HG03354 (cell line): ENCODE data around the gene JOSD2.
"Not testable (repeated sequence)": the region's sequence is repeated elsewhere in the genome, so short reads cannot be mapped to it uniquely, and the experiment has no call there.

Source experiments
- ATAC-seq: cut with Tn5 transposase; IDR thresholded peaks from one replicate; pipeline ENCODE4 v1.9.1; 2021; ENCODE audit warnings: mild to moderate bottlenecking; ENCODE audit not compliant: unreplicated experiment, poor library complexity, severe bottlenecking

Gene JOSD2

DNA sequence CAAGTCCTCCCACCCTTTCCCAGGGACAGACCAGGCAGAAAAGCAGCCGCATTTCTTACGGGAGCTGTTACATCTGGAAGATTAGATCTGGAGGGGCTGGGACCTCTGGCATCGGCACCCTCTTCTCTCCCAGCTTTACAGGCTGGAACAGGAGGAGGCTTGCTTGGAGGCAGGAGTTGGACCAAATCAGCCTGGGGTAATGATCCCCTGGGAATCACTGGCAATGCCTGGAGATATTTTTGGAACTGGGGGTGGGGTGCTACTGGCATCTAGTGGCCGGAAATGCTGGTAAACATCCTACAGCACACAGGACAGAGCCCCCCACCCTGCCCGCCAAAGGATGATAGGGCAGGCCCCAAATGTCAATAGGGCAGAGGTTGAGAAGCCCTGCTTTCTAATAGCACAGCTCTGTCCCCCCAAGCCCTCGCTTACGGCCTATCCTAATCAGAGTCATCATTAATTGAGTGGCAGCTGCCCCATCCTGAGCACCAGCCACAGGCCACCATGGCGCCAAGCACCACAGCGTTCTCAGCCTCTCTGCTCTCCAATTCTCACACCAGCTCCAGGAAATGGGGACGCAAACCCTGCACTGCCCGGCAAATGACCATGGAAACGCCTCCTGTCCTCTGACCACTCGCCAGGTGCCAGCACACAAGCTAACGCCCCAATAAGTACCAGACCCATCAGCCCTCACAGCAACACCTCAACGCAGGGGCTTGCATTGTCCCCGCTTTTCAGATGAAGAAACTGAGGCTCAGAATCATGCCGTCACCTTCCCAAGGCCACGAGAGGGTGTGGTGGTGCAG lies 36.6 kb upstream of the JOSD2 start:
- ATAC-seq, result no peak

DNA sequence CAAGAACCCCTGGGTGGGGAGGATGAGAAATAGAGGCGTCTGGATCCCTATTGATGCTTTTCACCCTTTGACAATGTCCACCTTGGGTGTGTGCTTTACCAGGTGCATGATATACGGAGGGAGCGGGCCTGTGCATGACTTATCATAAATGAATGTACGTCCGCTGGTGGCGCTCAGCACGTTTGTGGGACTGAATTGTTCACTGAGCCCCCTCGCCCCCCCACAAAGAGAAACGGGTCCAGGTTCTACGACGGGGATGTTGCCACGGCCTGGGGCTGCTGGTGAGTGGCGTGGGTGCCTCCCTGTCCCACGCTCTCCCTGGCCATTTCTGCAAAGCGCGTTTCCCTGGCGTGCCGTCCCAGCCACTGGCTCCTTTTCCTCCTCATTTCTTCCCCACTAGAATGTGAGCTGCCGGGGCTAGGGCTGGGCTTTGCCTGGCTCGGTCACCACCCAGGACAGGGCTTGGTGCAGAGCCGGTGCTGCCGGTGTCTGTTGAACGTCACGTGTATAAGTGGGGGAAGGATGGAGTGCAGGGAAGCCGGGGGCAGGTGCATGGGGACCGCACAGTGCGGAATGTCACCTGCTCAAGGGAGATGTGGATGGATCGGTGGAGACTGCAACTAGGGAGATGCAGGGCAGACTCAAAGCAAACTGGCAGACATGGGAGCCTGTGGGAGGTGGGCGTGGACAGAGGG lies 35.7 kb upstream of the JOSD2 start:
- ATAC-seq, result no peak

DNA sequence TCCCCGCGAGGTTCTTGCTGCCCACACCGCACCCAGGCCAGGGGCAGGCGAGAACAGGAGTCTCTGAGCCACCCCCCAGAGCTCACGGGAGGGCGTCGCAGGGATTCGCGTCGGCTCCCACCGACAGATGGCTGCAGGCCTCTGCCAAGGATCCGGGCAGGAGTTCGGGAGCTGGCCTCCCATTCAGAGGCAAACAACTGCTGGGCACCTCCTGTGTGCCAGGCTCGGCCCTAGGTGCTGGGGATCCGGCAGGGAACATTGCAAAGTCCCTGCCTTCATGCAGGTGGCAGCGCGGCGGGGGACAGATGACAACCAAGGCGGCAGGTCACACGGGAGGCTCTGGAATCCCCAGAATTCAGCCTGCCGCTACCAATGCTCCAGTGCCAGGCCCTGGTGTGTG lies 32.0 kb upstream of the JOSD2 start:
- ATAC-seq, result no peak

DNA sequence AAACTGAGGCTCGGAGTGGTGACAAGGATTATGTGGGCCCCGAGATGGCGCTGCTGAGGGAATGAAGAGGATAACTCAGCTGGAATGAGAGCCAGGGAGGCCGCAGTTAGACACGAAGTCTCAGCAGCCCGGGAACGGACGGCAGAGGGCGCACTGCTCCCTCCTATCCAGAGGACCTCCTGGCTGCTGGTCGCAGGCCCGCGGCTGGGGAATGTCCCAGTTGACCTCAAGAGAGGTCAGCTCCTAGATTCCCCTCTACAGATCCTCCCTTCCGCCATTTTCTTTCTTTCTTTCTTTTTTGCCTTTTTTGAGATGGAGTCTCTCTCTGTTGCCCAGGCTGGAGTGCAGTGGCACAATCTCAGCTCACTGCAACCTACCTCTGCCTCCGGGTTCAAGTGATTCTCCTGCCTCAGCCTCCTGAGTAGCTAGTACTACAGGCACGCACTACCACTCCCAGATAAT lies 26.8 kb upstream of the JOSD2 start:
- ATAC-seq, result no peak

DNA sequence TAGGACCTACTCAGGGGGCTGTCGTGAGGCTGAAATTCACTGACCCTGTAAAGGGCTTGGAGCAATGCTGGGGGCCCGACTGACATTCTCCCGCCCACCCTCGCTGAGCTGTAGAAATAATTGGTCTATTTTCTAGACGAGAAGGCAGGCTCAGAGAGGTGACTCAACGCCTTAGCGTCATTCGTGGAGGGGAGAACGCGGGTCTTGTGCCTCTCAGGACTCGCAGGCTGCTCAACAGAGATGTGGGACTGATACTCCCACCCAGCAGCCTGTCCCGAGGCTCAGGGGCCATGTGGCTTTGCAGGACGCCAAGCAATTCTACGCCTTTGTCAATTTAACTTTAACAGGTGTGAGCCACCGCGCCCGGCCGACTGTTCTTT lies 26.3 kb upstream of the JOSD2 start:
- ATAC-seq, result no peak

DNA sequence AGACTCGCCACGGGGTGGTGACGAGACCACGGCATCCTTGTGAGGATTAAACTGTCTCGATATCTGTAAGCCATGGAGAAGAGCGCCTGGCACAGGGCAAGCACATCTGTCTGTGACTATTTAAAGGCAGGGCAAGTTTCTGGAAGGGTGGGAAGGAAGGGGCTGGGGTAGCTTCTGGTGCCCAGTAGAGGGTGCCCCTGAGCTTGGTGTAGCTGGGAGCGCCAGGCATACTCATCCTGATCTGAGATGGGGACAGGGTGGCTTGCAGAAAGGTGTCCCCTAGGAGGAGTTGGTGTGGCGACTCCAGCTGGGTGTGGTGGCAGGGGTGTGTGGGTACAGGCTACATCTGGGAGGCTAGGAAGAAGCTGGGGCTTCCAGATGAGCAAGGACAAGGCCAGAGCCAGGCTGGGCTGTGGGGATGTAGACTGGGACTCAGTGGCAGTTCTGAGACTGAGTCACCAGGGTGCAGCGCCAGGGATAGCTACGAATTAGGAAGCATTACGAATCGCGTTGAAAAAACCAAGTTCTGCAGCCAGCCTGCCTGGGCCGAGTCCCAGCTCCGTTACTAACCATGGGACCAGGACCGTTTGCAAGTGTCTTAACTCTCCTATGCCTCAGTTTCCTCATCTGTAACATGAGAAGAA lies 25.8 kb upstream of the JOSD2 start:
- no peak for ATAC-seq

DNA sequence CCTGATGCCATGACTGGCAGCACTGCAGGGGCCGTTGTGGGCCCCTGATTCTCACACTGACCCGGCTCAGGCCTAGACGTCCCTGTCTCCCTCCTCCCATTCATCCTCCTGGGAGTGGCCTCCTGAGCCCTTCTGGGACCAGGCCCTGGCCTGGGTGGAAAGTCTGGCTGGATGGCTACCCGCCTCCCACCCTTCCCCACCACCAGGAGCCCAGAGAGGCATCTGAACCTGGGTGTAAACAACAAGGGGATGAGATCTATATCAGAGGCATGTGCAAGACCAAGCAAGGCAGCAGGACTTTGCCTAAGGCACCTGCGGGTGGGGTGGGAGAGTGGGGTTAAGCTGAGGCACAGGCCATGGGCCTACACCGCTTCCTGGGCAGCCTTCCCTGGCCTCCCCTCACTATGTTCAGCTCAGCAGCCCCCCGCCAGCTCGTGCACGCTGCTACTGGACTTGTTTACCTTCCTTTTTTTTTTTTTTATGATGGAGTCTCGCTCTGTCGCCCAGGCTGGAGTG lies 24.7 kb upstream of the JOSD2 start:
- no peak for ATAC-seq

DNA sequence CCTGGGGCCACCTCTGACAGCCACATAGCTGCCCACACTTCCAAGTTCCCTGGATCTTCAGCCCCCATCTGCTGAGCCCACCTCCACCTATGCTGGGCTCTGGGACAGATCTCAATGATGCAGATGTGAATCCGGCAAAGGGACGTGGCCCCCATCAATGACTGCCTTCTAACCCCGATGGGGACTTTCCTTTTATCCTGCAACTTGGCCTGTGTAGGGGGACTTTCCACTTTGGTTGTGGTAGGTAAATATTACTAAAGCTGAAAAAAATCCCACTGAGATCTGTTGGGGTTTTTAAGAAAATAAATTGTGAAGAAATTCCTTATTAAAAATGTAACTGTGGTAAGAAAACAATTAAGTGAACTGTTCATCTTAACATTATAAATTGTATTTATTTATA lies 23.5 kb upstream of the JOSD2 start:
- ATAC-seq, result no peak

DNA sequence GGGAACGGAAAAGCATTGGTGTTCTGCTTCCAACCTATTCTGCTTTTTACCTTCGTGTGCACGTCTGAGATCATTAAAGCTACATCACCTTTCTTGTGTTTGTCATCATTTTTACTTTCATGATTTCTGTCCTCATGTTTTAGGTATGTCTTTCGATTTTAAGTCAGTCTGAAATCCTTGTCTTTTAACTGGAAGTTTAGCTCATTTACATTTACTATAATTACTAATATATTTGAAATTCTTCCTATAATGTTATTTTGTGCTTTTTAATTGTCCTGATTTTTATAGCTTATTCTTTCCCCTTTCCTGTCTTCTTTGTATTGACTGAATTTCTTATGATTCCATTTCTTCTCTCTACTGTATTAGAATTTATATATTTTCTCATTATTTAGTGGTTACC lies 22.0 kb upstream of the JOSD2 start:
- ATAC-seq, result no peak

DNA sequence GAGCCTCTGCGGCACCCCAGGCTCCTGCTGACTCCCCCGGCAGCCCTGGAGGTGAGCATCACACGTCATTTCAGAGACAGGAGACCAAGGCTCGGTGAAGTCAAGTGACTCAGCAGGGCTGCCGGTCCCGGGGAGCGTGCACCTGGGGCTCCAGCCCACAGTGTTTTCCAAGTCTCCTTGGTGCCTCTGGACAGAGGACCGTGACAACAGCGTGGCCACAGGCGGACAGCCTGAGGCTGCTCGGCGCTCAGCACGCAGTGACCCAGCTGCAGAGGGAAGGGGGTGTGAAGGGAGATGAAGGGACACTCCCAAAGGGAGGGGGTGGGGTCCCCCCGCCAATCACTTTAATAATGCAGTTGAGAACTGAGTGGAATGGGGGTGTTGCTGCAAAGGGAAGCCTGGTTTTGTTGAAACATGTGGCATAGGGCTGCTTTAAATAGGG lies 20.2 kb upstream of the JOSD2 start:
- no peak for ATAC-seq

DNA sequence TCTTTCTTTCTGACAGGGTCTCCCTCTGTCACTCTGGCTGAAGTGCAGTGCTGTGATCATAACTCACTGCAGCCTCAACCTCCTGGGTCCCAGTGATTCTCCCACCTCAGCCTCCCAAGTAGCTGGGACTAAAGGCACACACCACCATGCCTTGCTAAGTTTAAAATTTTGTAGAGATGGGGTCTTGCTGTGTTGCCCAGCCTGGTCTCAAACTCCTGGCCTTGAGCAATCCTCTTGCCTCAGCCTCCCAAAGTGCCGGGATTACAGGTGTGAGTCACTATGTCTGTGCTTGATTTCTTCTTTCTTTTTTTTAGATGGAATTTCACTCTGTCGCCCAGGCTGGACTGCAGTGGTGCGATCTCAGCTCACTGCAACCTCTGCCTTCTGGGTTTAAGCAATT lies 17.1 kb upstream of the JOSD2 start:
- ATAC-seq, result not testable (repeated sequence)

DNA sequence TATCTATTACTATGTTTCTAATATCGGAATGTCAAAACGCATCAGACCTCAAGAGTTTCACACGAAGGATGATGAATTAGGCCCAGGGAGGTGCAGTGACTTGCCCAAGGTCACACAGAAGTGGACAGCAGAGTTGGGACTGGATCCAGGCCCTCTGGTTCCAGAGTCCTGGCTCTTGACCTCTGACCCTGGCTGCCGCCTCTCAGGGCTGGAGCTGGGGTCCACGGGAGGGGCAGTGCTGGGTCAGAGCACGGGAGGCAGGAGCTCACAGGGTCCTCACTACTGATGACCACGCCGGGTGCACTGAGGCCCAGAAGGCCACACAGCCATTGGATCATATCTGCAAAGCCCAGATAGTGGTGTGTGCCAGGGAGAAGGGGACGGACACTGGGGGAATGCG lies 11.9 kb upstream of the JOSD2 start:
- no peak for ATAC-seq

DNA sequence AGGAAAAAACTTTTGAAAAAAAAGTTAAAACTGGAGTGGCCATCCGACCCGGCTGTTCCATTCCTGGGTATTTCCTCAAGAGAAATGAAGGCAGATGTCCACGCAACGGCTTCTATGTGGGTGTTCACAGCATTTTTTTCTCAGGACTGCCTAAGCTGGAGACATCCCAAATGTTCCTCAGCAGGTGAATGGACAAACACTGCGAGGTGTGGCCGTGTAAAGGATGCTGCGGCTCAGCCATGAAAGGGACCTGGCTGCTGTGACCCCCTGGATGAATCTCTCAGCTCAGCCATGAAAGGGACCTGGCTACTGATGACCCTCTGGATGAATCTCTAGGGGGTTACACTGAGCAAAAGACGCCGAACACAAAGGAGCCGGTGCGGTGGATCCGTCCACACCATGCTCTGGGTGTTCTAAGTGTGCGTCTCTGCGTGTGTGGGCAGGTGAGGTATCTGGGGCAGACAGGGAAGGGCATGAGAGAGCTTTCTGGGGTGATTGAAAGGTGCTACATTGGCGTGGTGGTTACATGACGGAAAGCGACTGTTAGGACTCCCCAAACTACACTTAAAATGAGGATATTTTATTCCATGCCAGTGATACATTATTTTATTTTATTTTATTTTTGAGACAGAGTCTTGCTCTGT lies 10.0 kb upstream of the JOSD2 start:
- ATAC-seq, result no peak

DNA sequence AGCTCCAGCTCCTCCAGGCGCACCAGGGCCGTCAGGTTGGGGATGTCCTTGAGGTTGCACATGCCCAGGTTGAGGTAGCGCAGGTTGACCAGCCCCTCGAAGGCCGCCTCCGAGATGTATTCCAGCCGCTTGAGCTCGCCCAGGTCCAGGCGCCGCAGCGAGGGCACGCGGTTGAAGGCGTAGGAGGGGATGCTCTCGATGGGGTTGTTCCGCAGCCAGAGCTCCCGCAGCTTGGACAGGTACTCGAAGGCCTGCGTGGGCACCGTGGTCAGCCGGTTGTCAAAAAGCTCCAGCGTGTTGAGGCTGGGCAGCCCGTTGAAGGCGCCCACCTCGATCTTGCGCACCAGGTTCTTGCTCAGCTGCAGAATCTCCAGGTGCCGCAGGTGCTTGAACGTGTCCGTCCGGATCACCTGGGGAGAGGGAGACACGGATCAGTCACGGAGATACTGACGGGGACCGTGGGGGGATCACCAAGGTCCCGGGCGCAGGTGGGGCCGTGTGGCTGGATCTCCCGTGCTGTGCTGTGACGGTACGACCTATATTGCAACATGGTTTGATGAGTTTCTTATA lies 8.1 kb upstream of the JOSD2 start:
- ATAC-seq, result no peak

DNA sequence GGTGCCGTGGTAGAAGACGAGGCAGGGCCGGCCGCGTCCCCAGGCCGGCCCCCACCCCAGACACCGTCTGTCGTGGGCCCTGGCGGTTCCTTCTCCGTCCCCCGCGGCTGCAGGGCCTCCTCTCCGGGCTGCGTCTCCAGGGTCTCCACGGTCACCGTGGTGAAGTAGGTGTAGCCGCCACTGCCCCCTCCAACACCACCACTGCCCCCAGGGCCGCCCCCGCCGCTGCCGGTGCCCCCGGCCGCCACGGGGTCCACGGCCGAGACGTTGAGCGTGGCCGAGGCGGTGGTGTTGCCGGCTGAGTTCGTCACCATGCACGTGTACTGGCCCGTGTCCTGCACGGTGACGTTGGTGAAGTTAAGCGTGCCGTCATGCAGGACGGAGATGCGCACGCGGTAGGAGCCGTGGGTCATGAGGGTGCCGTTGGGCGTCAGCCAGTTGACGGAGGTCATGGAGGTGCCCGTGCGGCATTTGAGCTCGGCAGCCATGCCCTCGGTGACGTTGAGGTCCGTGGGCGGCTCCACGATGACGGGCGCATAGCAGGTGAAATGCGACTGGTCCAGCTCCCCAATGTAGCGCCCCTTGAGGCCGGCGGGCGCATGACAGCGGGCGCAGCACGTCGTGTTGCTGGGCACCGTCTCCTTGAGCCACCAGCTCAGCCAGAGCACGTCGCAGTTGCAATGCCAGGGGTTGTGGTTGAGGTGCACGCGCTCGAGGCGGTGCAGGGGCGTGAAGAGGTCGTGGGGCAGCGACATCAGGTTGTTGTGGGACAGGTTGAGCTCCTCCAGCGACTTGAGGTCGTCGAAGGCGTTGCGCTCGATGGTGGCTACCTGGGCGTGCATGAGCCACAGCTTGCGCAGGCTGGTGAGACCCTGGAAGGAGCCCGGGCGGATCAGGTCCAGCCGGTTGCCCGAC lies 7.4 kb upstream of the JOSD2 start:
- no peak for ATAC-seq

DNA sequence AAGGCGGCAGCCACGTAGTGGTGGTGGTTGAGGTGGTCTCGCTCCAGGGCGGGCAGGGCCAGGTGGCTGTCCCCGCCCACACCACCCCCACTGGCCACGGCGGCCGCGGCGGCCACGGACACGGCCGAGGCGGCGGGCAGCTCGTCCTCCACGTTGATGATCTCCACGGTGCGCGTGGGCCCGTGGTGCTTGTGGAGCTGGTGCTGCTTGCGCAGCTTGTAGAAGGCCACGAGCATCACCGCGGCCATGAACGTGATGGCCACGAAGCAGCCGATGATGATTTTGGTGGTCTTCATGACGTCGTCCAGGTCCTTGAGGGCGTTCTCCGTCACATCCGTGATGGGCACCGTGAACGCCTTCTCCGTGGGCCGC lies 6.7 kb upstream of the JOSD2 start:
- ATAC-seq, result no peak

DNA sequence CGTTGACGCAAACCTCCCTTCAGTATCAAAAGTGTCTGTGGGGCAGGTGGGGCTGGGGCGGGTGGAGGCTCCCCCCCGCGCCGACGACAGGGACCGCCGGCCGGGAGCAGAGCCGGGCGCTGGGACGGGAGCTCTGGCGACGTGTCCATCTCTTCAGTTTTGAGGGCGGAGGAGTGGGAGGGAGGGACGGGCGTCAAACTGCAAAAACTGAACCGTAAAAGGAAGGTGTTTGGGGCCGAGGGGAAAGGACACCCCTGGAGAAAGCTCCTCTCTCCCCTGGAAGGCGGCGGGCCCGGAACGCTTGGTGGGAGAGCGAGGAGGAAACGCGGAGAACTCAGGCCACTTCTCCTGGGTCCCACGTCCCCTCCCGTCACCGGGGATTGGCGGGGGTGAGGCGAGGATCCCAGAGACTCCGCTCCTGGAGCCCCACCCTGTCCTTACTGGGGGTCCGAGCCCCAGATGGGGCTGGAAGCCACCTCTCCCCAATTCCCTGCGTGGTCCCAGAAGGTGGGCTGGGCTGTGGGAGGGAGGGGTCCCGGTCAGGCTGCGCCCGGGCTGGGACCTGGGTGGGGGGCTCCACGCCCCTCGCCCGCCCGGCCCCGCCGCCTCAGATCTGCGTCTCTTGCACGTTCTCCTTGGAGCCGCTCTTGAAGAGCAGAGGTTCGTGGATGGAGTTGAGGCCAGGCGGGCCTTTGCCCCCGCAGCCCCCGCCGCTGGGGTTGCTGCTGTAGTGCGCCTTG lies 6.1 kb upstream of the JOSD2 start:
- no peak for ATAC-seq

DNA sequence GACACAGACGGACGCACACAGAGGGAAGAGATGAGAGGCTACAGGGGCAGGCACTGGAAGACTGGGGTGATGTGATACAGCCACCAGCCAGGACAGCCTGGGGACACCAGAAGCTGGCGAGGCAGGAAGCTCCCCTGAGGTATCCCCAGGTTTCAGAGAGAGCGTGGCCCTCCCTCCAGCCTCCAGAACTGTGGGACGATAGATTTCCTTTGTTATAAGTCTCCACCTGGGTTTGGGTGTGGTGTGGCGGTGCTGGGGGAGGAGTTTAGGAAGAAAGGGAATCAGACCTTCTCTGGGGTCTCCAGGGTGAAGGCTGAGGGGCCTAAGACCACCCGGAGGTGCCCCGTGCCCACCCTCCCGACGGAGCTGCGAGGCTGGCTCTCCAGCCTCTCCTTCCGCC lies 5.5 kb upstream of the JOSD2 start:
- ATAC-seq, result no peak
